IMR-90 (cell line): ENCODE results near the gene ITGA5. TPM values are rescaled to one million over a fixed set of nuclear protein-coding genes. Genes with fewer than 3 reads are reported as not detected.

ENCODE experiments used
- ATAC-seq: fragments of 200-7000 bp; cut with Tn5 transposase; 2 replicates; pipeline ENCODE4 v1.9.1; 2020; ENCODE audit warnings: low read depth, mild to moderate bottlenecking, moderate library complexity
- BruUV-seq: library from RNA; stranded (reverse); fragments of 400-500 nt; replicated peaks from 2 replicates; lab custom pipeline; 2021; lab: Mats Ljungman, UMichigan
- CTCF ChIA-PET: fragments of 300-600 bp; formaldehyde crosslinking; extraction: SDS; loops from one replicate; lab custom pipeline; 2021; ENCODE audit warnings: antibody characterized with exemption; lab: Yijun Ruan, JAX
- POLR2A ChIA-PET: fragments of 300-600 bp; sonication (Branson Sonifier 250); formaldehyde crosslinking; loops from one replicate; lab custom pipeline; 2022; ENCODE audit warnings: antibody characterized with exemption; ENCODE audit not compliant: unreplicated experiment; lab: Charles Lee
- DNase-seq: peaks from one replicate; pipeline ENCODE4 v3.0.0; 2013
- H2AFZ ChIP-seq: replicated peaks from 2 replicates; pipeline ENCODE3; 2013; ENCODE audit warnings: low read length, mild to moderate bottlenecking; ENCODE audit not compliant: poor library complexity
- H2AK5ac ChIP-seq: 2 replicates; pipeline ENCODE4 v1.6.1; 2013; ENCODE audit warnings: low read depth, low read length, inconsistent platforms
- H2AK9ac ChIP-seq: replicated peaks from 2 replicates; pipeline ENCODE3; 2013; ENCODE audit warnings: mild to moderate bottlenecking, low read depth, low read length, moderate library complexity; ENCODE audit not compliant: poor library complexity
- H2BK120ac ChIP-seq: 2 replicates; pipeline ENCODE4 v1.6.1; 2013; ENCODE audit warnings: low read depth, low read length, inconsistent platforms
- H2BK15ac ChIP-seq: 3 replicates; pipeline ENCODE4 v1.6.1; 2013; ENCODE audit warnings: low read depth, low read length, inconsistent platforms
- H2BK20ac ChIP-seq: 2 replicates; pipeline ENCODE4 v1.6.1; 2013; ENCODE audit warnings: low read depth, mild to moderate bottlenecking, inconsistent platforms, low read length, moderate library complexity
- H2BK5ac ChIP-seq: 2 replicates; pipeline ENCODE4 v1.6.1; 2013; ENCODE audit warnings: mild to moderate bottlenecking, low read depth, low read length, inconsistent platforms; ENCODE audit not compliant: poor library complexity, severe bottlenecking
- H3K14ac ChIP-seq: replicated peaks from 2 replicates; pipeline ENCODE4 v1.6.1; 2013; ENCODE audit warnings: low read depth, low read length, inconsistent platforms
- H3K18ac ChIP-seq: 2 replicates; pipeline ENCODE4 v1.6.1; 2013; ENCODE audit warnings: low read depth, low read length, control low read depth
- H3K23ac ChIP-seq: 2 replicates; pipeline ENCODE4 v1.6.1; 2013; ENCODE audit warnings: low read depth, low read length, inconsistent platforms
- H3K27ac ChIP-seq: 2 replicates; pipeline ENCODE4 v1.5.1; 2013; ENCODE audit warnings: mild to moderate bottlenecking, control low read depth, low read length; ENCODE audit not compliant: insufficient read depth
- H3K27me3 ChIP-seq: 2 replicates; pipeline ENCODE4 v1.6.1; 2013; ENCODE audit warnings: low read length; ENCODE audit not compliant: control insufficient read depth, insufficient read depth
- H3K36me3 ChIP-seq: 2 replicates; pipeline ENCODE4 v1.6.1; 2013; ENCODE audit warnings: low read length, mixed read lengths; ENCODE audit not compliant: control insufficient read depth, insufficient read depth
- H3K4ac ChIP-seq: 2 replicates; pipeline ENCODE4 v1.6.1; 2013; ENCODE audit warnings: low read depth, low read length, inconsistent platforms
- H3K4me1 ChIP-seq: 2 replicates; pipeline ENCODE4 v1.6.1; 2013; ENCODE audit warnings: low read length, mixed read lengths; ENCODE audit not compliant: control insufficient read depth, insufficient read depth
- H3K4me2 ChIP-seq: 2 replicates; pipeline ENCODE4 v1.6.1; 2013; ENCODE audit warnings: low read depth, mild to moderate bottlenecking, control low read depth, low read length, moderate library complexity
- H3K4me3 ChIP-seq: 2 replicates; pipeline ENCODE4 v1.5.1; 2013; ENCODE audit warnings: low read depth, mild to moderate bottlenecking, control low read depth, low read length, moderate library complexity; ENCODE audit not compliant: insufficient read depth
- H3K56ac ChIP-seq: 2 replicates; pipeline ENCODE4 v1.6.1; 2013; ENCODE audit warnings: low read length, inconsistent platforms; ENCODE audit not compliant: insufficient read depth; ENCODE audit errors: extremely low read depth
- H3K79me1 ChIP-seq, 2 experiments: 2 replicates each; pipeline ENCODE4 v1.6.1; 2013; ENCODE audit warnings: low read length in 2 of 2, inconsistent platforms in 1 of 2, low read depth in 1 of 2
- H3K9ac ChIP-seq: 2 replicates; pipeline ENCODE4 v1.6.1; 2013; ENCODE audit warnings: low read depth, low read length, control low read depth
- H3K9me1 ChIP-seq: 2 replicates; pipeline ENCODE4 v1.6.1; 2013; ENCODE audit warnings: low read length, inconsistent platforms; ENCODE audit not compliant: insufficient read depth
- H3K9me3 ChIP-seq: 2 replicates; pipeline ENCODE4 v1.6.1; 2013; ENCODE audit warnings: low read length; ENCODE audit not compliant: control insufficient read depth, insufficient read depth
- H4K20me1 ChIP-seq: 2 replicates; pipeline ENCODE4 v1.6.1; 2013; ENCODE audit warnings: low read length, inconsistent platforms; ENCODE audit not compliant: insufficient read depth
- H4K5ac ChIP-seq: 2 replicates; pipeline ENCODE4 v1.6.1; 2013; ENCODE audit warnings: mild to moderate bottlenecking, low read depth, low read length, control low read depth
- H4K8ac ChIP-seq, 2 experiments: 2 replicates each; pipeline ENCODE4 v1.6.1; 2013; ENCODE audit warnings: low read depth in 2 of 2, low read length in 2 of 2, control low read depth in 1 of 2, inconsistent platforms in 1 of 2
- H4K91ac ChIP-seq: 2 replicates; pipeline ENCODE4 v1.6.1; 2013; ENCODE audit warnings: low read depth, low read length, inconsistent platforms; ENCODE audit not compliant: insufficient read depth
- BHLHE40 ChIP-seq: fragments of 150-350 bp; IDR thresholded peaks from 2 replicates; pipeline ENCODE4 v1.6.1; 2016; ENCODE audit warnings: mild to moderate bottlenecking, low read depth, low read length
- CEBPB ChIP-seq: IDR thresholded peaks from 2 replicates; pipeline ENCODE4 v1.6.1; 2012; ENCODE audit warnings: low read depth, low read length, improper control_type of control experiment
- CHD1 ChIP-seq: IDR thresholded peaks from 2 replicates; pipeline ENCODE4 v1.6.1; 2012; ENCODE audit warnings: low read depth, low read length, improper control_type of control experiment
- CTCF ChIP-seq: conservative IDR thresholded peaks from 2 replicates; pipeline ENCODE4 v1.5.1; 2012; ENCODE audit warnings: mild to moderate bottlenecking, low read depth, low read length, improper control_type of control experiment
- ELK1 ChIP-seq: fragments of 150-350 bp; IDR thresholded peaks from 2 replicates; pipeline ENCODE4 v1.6.1; 2016; ENCODE audit warnings: low read depth, mild to moderate bottlenecking, low read length, moderate library complexity, borderline replicate concordance
- FOS ChIP-seq: fragments of 150-350 bp; IDR thresholded peaks from 2 replicates; pipeline ENCODE4 v1.6.1; 2016; ENCODE audit warnings: low read depth, low read length
- MAZ ChIP-seq: IDR thresholded peaks from 2 replicates; pipeline ENCODE4 v1.6.1; 2012; ENCODE audit warnings: low read depth, mild to moderate bottlenecking, low read length, improper control_type of control experiment, moderate library complexity, borderline replicate concordance
- MXI1 ChIP-seq: IDR thresholded peaks from 2 replicates; pipeline ENCODE4 v1.6.1; 2012; ENCODE audit warnings: low read depth, mild to moderate bottlenecking, low read length, moderate library complexity, borderline replicate concordance
- NFE2L2 ChIP-seq: fragments of 150-350 bp; IDR thresholded peaks from 2 replicates; pipeline ENCODE4 v1.6.1; 2016; ENCODE audit warnings: low read depth, mild to moderate bottlenecking, low read length
- POLR2A ChIP-seq: IDR thresholded peaks from 2 replicates; pipeline ENCODE4 v1.6.1; 2012; ENCODE audit warnings: mild to moderate bottlenecking, low read depth, low read length
- RAD21 ChIP-seq: IDR thresholded peaks from 2 replicates; pipeline ENCODE4 v1.6.1; 2012; ENCODE audit warnings: low read length, improper control_type of control experiment
- RFX5 ChIP-seq: IDR thresholded peaks from 2 replicates; pipeline ENCODE4 v1.8.0; 2012; ENCODE audit warnings: low read depth, mild to moderate bottlenecking, low read length, moderate library complexity
- SMC3 ChIP-seq: fragments of 150-350 bp; IDR thresholded peaks from 2 replicates; pipeline ENCODE4 v1.6.1; 2016; ENCODE audit warnings: low read depth, mild to moderate bottlenecking, antibody characterized with exemption, low read length, moderate library complexity
- WGBS, 2 experiments: methylation state at CpG; one replicate each; pipeline versions ENCODE4 v1.1.5 to v1.1.7; 2013; ENCODE audit warnings: missing lambda C conversion rate in 2 of 2; ENCODE audit not compliant: insufficient read length in 1 of 2; ENCODE audit errors: extremely low coverage in 2 of 2; 5-methylcytosine and 5-hydroxymethylcytosine counted together
- dilution Hi-C: fragments of 300-500 bp; cut with HindIII; formaldehyde crosslinking; loops from one replicate; pipeline ENCODE4 v1.14.3; 2018; ENCODE audit warnings: low sequenced_read_pairs; ENCODE audit not compliant: unreplicated experiment
- in situ Hi-C: fragments of 300-500 bp; cut with MboI; formaldehyde crosslinking; loops from 3 replicates; pipeline ENCODE4 v1.14.3; 2019; ENCODE audit warnings: low sequenced_read_pairs, inconsistent platforms, mixed read lengths
- intact Hi-C: fragments of 100-400 bp; cut with micrococcal nuclease; formaldehyde crosslinking; loops from 2 replicates; pipeline ENCODE4 v1.10.0; 2022
- polyA plus RNA-seq, 3 experiments: library from polyadenylated mRNA; depleted of rRNA; stranded (reverse); fragments of >200 nt; gene quantifications; 2 replicates each; pipeline ENCODE4 v1.2.3, GENCODE V29; 2012; ENCODE audit warnings: low replicate concordance in 1 of 3
- total RNA-seq: library from RNA; depleted of rRNA; stranded (reverse); fragments of >200 nt; gene quantifications from 2 replicates; pipeline ENCODE4 v1.2.3, GENCODE V29; 2012

ITGA5 gene
- total and polyA plus RNA-seq, 2 of the 4 experiments (the other 2 are of a cell fraction) = 159 to 259 TPM

GRCh38 chr12:54385251-54385914 lies 33.7 kb downstream of the ITGA5 start (continued):
- TF ChIP-seq CTCF = no peak

- H2AK5ac ChIP-seq = peak within 1 kb of the TSS; percentile 36; the same call in 1 of the 2 replicates
- peak within 1 kb of the TSS; percentile 32; the same call in 1 of the 2 replicates for H3K18ac ChIP-seq
- no peaks in the 10 kb centered on the region; the same call in 1 of the 2 replicates for H3K9me1 ChIP-seq
- 0 out of 2 replicates have a peak within 1 kb of the TSS, but pooled peaks have one; percentile 2 for H4K91ac ChIP-seq
- no TSS peak for BruUV-seq
- in situ Hi-C loops = no loop called here
- peak within 1 kb of the TSS; percentile 13; the same call in 1 of the 2 replicates for H3K14ac ChIP-seq
- dilution Hi-C loops = no loop called here
- H3K9ac ChIP-seq = no peak within 1 kb of the TSS
- H3K4me2 ChIP-seq = no peak within 1 kb of the TSS
- no peak within 1 kb of the TSS for H2BK5ac ChIP-seq
- no peaks in the 10 kb centered on the region for H3K36me3 ChIP-seq
- ChIA-PET POLR2A (no interaction called here), CTCF (interaction anchor here (0.6 to 1.0 kb wide), 2 partner anchors 15 to 31 kb away, joined by 3 read pairs; no protein-coding TSS in a partner anchor)
- no peak within 1 kb of the TSS for H4K8ac ChIP-seq
- intact Hi-C loops = no loop called here
- no peak within 1 kb of the TSS for H3K27ac ChIP-seq
- H2BK15ac ChIP-seq = no peak within 1 kb of the TSS
- no peak within 1 kb of the TSS for H2BK20ac ChIP-seq
- peak within 1 kb of the TSS; percentile 70 for H2AK9ac ChIP-seq
- H3K4me3 ChIP-seq = no peak within 1 kb of the TSS
- peak within 1 kb of the TSS; percentile 17 for H2BK120ac ChIP-seq
- DNase-seq (no peak), ATAC-seq (no peak)
- no peak within 1 kb of the TSS; the same call in none of the 2 replicates for H3K4ac ChIP-seq
- H4K5ac ChIP-seq = peak within 1 kb of the TSS; percentile 2; the same call in 1 of the 2 replicates
- H4K20me1 ChIP-seq = no peaks in the 10 kb centered on the region
- peaks cover 13% of the 10 kb centered on the region for H3K4me1 ChIP-seq
- no peaks in the 10 kb centered on the region for H3K9me3 ChIP-seq
- H3K56ac ChIP-seq = no peak within 1 kb of the TSS
- no peaks in the 10 kb centered on the region for H3K79me1 ChIP-seq
- no peaks in the 10 kb centered on the region for H3K27me3 ChIP-seq
- H3K23ac ChIP-seq = no peak within 1 kb of the TSS
- no peak within 1 kb of the TSS for H2AFZ ChIP-seq
- WGBS, 2 experiments = no CpG with 5 or more reads among the region's 1 CpG
- TF ChIP-seq FOS (no peak), RFX5 (no peak), CEBPB (no peak), SMC3 (no peak), CHD1 (no peak), ELK1 (no peak), BHLHE40 (no peak), MXI1 (no peak), RAD21 (no peak), MAZ (no peak), POLR2A (no peak), NFE2L2 (no peak)
Observed at GRCh38 chr12:54384591-54385041, 34.5 kb downstream of the ITGA5 start, which contains the start of gene ZNF385A. Gene ZNF385A, minus strand, starts transcription at chr12:54384733. Its CDS starts 219 bp downstream, at chr12:54384514.
